Suprapubic skin (tissue), 4 donors: ENCODE results near the gene GNA15. TPM values are rescaled to one million over a fixed set of nuclear protein-coding genes. Genes with fewer than 3 reads are reported as not detected.
"Not testable (repeated sequence)": the region's sequence is repeated elsewhere in the genome, so short reads cannot be mapped to it uniquely, and the experiment has no call there.

Experiments used
- DNase-seq, 2 donors: peaks; one replicate each; pipeline ENCODE4 v3.0.0-alpha.2; 2019; ENCODE audit warnings: low spot score in 2 of 2
- H3K27ac ChIP-seq: fragments of 200-600 bp; sonication (generic); one replicate; pipeline ENCODE4 v1.5.1; 2019
- H3K27me3 ChIP-seq: fragments of 200-600 bp; sonication (generic); one replicate; pipeline ENCODE4 v1.5.1; 2019
- H3K36me3 ChIP-seq: fragments of 200-600 bp; sonication (generic); one replicate; pipeline ENCODE4 v1.5.1; 2019
- H3K4me1 ChIP-seq: fragments of 200-600 bp; sonication (generic); one replicate; pipeline ENCODE4 v1.5.1; 2019
- H3K4me3 ChIP-seq: fragments of 200-600 bp; sonication (generic); one replicate; pipeline ENCODE4 v1.5.1; 2019; ENCODE audit warnings: mild to moderate bottlenecking
- H3K9me3 ChIP-seq: fragments of 200-600 bp; sonication (generic); one replicate; pipeline ENCODE4 v1.5.1; 2019
- EP300 ChIP-seq: sonication (generic); formaldehyde crosslinking; IDR thresholded peaks from one replicate; pipeline ENCODE4 v1.6.1; 2017; ENCODE audit warnings: antibody characterized with exemption
- POLR2A ChIP-seq, 2 donors: fragments of 450-650 bp; IDR thresholded peaks; one replicate each; pipeline ENCODE4 v1.6.1; 2017; ENCODE audit warnings: antibody characterized with exemption in 2 of 2, mild to moderate bottlenecking in 2 of 2, moderate library complexity in 2 of 2
- POLR2AphosphoS5 ChIP-seq, 3 donors: sonication (generic); formaldehyde crosslinking; IDR thresholded peaks; one replicate each; pipeline ENCODE4 v1.6.1; 2017; ENCODE audit warnings: antibody characterized with exemption in 3 of 3
- WGBS: methylation state at CpG from one replicate; pipeline ENCODE4 v1.1.5; 2018; 5-methylcytosine and 5-hydroxymethylcytosine counted together
- total RNA-seq, 4 donors: library from RNA; depleted of rRNA; stranded (reverse); fragments of >200 nt; gene quantifications; one replicate each; pipeline ENCODE4 v1.1.0, GENCODE V29; 2016
- TF ChIP-seq, protein P1 (sequence below), 2 donors: fragments of 200-600 bp in 1 of 2; fragments of 450-650 bp in 1 of 2; sonication (generic) in 1 of 2; IDR thresholded peaks; one replicate each; pipeline ENCODE4 v1.5.1; 2016 to 2019; ENCODE audit warnings: antibody characterized with exemption in 2 of 2, mild to moderate bottlenecking in 1 of 2, moderate library complexity in 1 of 2

The GNA15 gene
- total RNA-seq, 4 donors from 2014 or later = 29.9 to 117 (median 85.0) TPM

- DNase-seq = peak in 1 of 2 donors; percentile 68
- WGBS = 26% methylated on average over 20 of the region's 27 CpGs
- peaks cover 39% of the 10 kb centered on the region for H3K36me3 ChIP-seq
- H3K4me3 ChIP-seq = no peak overlapping the region
- no peak overlapping the region for H3K27ac ChIP-seq
- peaks cover 4% of the 10 kb centered on the region for H3K4me1 ChIP-seq
- no peaks in the 10 kb centered on the region for H3K9me3 ChIP-seq
- no peaks in the 10 kb centered on the region for H3K27me3 ChIP-seq
- TF ChIP-seq EP300 (no peak), POLR2A (IDR thresholded peaks at IDR 0.05) (no peak), POLR2AphosphoS5 (IDR thresholded peaks at IDR 0.05) (no peak)
- TF ChIP-seq, protein P1, sequence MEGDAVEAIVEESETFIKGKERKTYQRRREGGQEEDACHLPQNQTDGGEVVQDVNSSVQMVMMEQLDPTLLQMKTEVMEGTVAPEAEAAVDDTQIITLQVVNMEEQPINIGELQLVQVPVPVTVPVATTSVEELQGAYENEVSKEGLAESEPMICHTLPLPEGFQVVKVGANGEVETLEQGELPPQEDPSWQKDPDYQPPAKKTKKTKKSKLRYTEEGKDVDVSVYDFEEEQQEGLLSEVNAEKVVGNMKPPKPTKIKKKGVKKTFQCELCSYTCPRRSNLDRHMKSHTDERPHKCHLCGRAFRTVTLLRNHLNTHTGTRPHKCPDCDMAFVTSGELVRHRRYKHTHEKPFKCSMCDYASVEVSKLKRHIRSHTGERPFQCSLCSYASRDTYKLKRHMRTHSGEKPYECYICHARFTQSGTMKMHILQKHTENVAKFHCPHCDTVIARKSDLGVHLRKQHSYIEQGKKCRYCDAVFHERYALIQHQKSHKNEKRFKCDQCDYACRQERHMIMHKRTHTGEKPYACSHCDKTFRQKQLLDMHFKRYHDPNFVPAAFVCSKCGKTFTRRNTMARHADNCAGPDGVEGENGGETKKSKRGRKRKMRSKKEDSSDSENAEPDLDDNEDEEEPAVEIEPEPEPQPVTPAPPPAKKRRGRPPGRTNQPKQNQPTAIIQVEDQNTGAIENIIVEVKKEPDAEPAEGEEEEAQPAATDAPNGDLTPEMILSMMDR (IDR thresholded peaks at IDR 0.05) = peak; percentile 74 to 94
These were observed 27.5 kb downstream of the GNA15 start for GRCh38 chr19:3163230-3163886.

DNA sequence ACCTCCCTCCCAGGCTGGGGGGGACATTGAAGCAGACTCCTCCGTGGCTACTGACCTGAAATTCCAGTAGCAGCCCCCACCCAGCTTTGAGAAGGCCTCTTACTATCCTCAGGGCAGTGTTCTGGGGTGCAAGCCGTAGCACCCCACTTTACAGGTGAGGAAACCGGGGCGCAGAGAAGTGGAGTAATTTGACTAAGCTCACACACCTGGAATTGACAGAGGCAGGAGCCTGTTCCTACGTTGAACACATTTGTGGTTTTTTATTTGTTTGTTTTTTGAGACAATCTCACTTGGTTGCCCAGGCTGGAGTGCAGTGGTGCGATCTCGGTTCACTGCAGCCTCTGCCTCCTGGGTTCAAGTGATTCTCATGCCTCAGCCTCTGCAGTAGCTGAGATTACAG lies 28.1 kb downstream of the GNA15 start:
- Histone ChIP-seq H3K9me3 (no peaks in the 10 kb centered on the region), H3K36me3 (peaks cover 35% of the 10 kb centered on the region), H3K27ac (no peak overlapping the region), H3K4me1 (peaks cover 4% of the 10 kb centered on the region), H3K4me3 (no peak overlapping the region), H3K27me3 (no peaks in the 10 kb centered on the region)
- 81% methylated on average over 7 of the region's 7 CpGs for WGBS
- TF ChIP-seq POLR2A (IDR thresholded peaks at IDR 0.05) (no peak), POLR2AphosphoS5 (IDR thresholded peaks at IDR 0.05) (no peak), EP300 (no peak)
- TF ChIP-seq, protein P1 (IDR thresholded peaks at IDR 0.05) = no peak
- DNase-seq = no peak

GRCh38 chr19:3167533-3168272 lies 31.9 kb downstream of the GNA15 start:
- H3K4me3 ChIP-seq = no peak overlapping the region
- WGBS = 74% methylated on average over 12 of the region's 13 CpGs
- H3K27me3 ChIP-seq = no peaks in the 10 kb centered on the region
- no peaks in the 10 kb centered on the region for H3K9me3 ChIP-seq
- TF ChIP-seq, protein P1 (IDR thresholded peaks at IDR 0.05) = no peak
- TF ChIP-seq POLR2AphosphoS5 (IDR thresholded peaks at IDR 0.05) = no peak
- no peak for TF ChIP-seq POLR2A (IDR thresholded peaks at IDR 0.05)
- no peak for TF ChIP-seq EP300
- H3K4me1 ChIP-seq = peaks cover 4% of the 10 kb centered on the region
- peaks cover 13% of the 10 kb centered on the region for H3K36me3 ChIP-seq
- H3K27ac ChIP-seq = no peak overlapping the region
- DNase-seq = no peak

DNA sequence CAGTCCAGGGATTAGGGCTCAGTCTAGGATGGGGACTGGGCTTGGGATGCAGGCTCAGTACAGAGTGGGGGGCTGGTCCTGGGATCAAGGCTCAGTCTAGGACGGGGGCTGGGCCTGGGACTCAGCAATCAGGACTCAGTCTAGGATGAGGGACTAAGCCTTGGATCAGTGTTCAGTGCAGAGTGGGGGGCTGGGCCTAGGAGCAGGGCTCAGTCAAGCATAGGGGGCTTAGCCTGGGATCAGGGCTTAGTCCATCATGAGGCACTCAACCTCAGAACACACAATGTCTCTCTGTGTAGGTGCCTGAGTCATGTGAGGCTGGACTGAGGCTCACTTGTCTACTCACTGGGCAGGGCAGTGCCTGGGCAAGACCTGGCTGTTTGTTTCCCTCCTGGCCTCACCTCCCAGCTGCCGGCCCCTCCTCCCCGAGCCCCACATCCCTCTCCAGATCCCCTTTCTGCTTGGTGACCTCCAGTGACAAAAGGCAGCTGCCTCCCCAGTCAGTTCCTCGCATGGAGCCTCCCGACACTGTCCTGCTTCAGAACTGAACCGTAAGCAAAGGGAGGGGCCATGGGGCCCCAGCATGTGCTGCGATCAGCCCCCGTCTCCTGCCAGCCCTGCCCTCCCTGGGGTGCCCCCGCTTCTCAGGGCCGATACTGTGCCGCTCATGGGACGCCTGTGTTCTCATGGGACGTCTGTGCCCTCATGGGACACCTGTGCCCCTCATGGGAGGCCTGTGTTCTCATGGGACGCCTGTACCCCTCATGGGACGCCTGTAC lies 36.2 kb downstream of the GNA15 start:
- H3K4me1 ChIP-seq = peaks cover 12% of the 10 kb centered on the region
- H3K27me3 ChIP-seq = no peaks in the 10 kb centered on the region
- TF ChIP-seq POLR2AphosphoS5 (IDR thresholded peaks at IDR 0.05) = no peak
- TF ChIP-seq, protein P1 (IDR thresholded peaks at IDR 0.05) = no peak
- TF ChIP-seq EP300 = no peak
- no peak for TF ChIP-seq POLR2A (IDR thresholded peaks at IDR 0.05)
- no peak overlapping the region for H3K4me3 ChIP-seq
- H3K27ac ChIP-seq = no peak overlapping the region
- no peaks in the 10 kb centered on the region for H3K9me3 ChIP-seq
- H3K36me3 ChIP-seq = no peaks in the 10 kb centered on the region
- WGBS = 97% methylated on average over 14 of the region's 15 CpGs
- DNase-seq = no peak

- not testable (repeated sequence) for DNase-seq, H3K9me3 ChIP-seq, H3K36me3 ChIP-seq, H3K27me3 ChIP-seq, H3K4me3 ChIP-seq, H3K27ac ChIP-seq
- peaks cover 16% of the 10 kb centered on the region for H3K4me1 ChIP-seq
- WGBS = 90% methylated on average over 5 of the region's 6 CpGs
These were observed 36.8 kb downstream of the GNA15 start for GRCh38 chr19:3172673-3173000.
